ENCODE results near the gene DIP2A.

DIP2A gene

DNA sequence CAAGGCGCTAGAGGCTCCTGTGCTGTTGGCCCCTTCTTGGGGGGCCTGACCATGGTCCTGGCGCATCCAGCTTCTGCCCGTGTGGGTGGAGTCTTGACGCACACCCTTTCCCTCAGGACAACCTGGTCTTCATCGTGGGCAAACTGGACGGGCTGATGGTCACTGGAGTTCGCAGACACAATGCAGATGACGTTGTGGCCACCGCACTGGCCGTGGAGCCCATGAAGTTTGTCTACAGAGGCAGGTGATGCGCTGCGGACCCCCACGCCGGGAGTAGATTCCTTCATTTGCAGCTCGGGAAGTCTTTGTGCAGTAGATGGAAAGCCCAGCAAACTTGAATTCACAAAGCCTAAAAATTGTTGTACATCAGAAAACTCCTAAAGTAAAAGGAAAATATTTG lies 88.1 kb downstream of the DIP2A start:
- FAIRE-seq (no peak), DNase-seq (ENCODE audit: insufficient read length, low spot score) (no peak)
- TF ChIP-seq POLR2A (IDR thresholded peaks at IDR 0.05; ENCODE audit: low read depth, low read length), result no peak

DNA sequence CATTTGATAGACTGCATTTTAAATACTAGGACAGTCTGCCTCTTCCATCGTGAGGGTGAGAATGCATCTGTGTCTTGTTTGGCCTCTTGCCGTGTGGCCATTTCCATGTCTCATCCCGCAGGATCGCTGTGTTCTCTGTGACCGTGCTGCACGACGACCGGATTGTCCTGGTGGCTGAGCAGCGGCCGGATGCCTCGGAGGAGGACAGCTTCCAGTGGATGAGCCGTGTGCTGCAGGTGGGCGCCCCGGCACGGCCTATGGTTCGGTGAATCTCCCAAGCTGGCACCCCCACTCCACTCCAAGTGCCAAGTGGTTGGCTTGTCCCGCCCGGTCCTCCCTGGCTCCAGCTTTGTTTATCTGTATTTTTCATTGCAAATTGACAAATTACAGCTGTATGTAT lies 91.0 kb downstream of the DIP2A start:
- no peak for DNase-seq (ENCODE audit: insufficient read length, low spot score)
- TF ChIP-seq POLR2A (IDR thresholded peaks at IDR 0.05; ENCODE audit: low read depth, low read length), result no peak

DNA sequence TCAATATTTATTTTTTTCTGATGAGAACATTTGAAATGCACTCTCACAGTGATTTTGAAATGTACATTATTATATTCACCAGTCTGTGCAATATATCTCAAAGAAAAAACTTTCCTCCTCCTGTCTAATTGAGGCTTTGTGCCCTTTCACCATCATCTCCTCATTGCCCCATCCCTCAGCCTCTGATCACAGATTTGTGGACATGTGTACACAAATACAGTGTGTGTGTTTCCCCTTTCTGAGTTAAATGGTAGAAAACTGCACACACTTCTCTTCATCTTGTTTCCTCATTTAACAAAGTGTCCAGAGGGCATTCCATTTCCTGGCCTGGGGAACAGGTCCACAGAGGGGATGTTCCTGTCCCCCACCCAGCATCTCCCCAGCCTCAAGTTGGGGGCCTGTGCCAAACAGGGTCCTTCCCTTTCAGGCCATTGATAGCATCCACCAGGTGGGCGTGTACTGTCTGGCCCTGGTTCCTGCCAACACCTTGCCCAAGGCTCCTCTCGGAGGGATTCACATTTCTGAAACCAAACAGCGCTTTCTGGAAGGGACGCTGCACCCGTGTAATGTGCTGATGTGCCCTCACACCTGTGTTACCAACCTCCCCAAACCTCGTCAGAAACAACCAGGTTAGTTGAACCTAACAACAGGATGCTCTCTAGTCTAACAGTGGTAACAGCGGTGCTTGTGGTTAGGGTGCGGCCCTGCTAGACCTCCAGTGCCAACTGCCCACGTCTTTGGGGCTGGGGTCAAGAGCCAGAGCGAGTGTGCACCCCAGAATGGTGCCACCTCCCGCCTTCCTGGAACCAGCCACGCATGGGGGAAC lies 91.6 kb downstream of the DIP2A start:
- no peak for DNase-seq (ENCODE audit: insufficient read length, low spot score)
- FAIRE-seq, result no peak
- no peak for TF ChIP-seq POLR2A (IDR thresholded peaks at IDR 0.05; ENCODE audit: low read depth, low read length)

More for the DNA sequence above, 91.0 kb downstream of the DIP2A start:
- FAIRE-seq, result no peak

DNA sequence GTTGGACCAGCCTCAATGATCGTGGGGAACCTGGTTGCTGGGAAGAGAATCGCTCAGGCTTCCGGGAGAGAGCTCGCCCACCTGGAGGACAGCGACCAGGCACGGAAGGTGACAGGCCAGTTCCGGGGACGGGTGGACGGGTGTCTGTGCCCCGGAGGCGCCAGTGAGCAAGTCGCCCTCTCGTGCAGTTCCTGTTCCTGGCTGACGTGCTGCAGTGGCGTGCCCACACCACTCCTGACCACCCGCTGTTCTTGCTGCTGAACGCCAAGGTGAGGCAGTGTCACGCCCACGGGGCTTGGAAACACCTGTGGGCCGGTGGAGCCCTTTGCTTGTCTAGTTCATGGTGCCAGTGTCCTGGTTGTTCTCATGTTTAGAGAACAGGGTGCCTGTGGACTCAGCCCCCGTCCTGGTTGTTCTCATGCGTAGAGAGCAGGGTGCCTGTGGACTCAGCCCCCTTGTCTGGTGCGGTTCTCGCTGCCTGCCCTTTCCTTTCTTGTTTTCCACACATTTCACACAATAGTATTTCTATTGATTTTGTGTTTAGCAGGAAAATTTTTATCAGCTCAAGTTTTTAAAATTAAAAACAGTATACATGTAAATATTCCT lies 93.0 kb downstream of the DIP2A start:
- DNase-seq (ENCODE audit: insufficient read length, low spot score), result no peak
- FAIRE-seq, result no peak
- TF ChIP-seq POLR2A (IDR thresholded peaks at IDR 0.05; ENCODE audit: low read depth, low read length), result no peak

DNA sequence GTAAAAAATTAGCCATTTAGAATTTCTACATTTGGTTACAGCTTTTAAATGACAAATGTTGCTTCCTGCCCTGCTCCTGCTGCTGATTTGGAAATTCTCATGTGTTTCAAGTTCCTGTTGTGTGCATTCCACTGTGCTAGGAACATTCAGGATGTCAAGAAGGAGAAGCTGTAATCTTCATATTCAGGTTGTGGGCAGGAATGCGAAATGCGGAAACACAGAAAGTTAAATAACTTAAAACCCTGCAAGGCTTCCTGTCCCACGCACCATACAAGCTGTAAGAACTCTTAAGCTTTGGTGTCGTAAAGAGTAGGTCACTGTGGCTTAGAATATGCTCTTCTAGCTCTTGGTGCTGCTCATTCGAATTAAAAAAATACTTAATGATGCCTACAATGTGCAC lies 93.6 kb downstream of the DIP2A start:
- TF ChIP-seq POLR2A (IDR thresholded peaks at IDR 0.05; ENCODE audit: low read depth, low read length), result no peak
- FAIRE-seq (no peak), DNase-seq (ENCODE audit: insufficient read length, low spot score) (no peak)

DNA sequence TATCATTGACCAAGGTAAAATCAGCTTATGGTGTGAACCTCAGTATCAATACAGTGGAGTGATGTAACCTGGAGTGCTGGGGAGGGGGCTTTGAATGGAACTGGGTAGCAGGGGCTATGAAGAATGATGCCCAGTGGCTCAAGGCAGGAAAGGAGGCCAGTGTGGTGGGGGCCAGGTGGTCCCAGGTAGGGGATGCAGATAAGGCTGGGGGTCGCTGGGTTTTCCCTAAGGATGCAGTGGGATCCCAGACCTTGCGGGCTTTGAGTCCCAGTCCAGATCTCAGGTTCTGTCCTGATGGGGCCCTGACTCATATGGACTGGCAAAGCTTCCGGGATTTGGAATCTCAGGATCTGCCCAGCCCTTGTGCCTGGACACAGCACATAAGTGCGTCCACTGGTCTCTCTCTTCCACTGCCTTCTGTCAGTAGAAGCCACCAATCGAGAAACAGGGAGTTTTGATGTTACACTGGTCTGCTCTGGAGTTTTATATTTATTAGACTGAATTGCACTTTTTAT lies 94.2 kb downstream of the DIP2A start:
- DNase-seq (ENCODE audit: insufficient read length, low spot score) (no peak), FAIRE-seq (no peak)
- no peak for TF ChIP-seq POLR2A (IDR thresholded peaks at IDR 0.05; ENCODE audit: low read depth, low read length)

DNA sequence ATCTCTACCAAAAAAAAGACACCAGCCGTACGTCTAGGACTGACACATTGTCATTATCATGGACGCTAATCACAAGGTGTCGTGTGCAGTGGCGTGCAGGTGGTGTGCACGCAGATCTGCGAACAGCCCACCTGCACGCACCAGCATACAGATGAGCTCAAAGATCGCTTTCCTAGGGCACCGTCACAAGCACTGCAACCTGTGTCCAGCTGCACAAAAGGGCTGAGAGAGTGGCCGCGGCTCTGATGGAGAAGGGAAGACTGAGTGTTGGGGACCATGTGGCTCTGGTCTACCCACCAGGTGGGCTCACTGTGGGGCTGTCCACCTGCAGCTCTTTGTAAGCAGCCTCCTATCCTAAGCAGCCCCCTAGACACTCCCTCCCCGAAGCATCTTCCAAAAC lies 95.3 kb downstream of the DIP2A start:
- TF ChIP-seq POLR2A (IDR thresholded peaks at IDR 0.05; ENCODE audit: low read depth, low read length), result no peak
- FAIRE-seq (no peak), DNase-seq (ENCODE audit: insufficient read length, low spot score) (no peak)

DNA sequence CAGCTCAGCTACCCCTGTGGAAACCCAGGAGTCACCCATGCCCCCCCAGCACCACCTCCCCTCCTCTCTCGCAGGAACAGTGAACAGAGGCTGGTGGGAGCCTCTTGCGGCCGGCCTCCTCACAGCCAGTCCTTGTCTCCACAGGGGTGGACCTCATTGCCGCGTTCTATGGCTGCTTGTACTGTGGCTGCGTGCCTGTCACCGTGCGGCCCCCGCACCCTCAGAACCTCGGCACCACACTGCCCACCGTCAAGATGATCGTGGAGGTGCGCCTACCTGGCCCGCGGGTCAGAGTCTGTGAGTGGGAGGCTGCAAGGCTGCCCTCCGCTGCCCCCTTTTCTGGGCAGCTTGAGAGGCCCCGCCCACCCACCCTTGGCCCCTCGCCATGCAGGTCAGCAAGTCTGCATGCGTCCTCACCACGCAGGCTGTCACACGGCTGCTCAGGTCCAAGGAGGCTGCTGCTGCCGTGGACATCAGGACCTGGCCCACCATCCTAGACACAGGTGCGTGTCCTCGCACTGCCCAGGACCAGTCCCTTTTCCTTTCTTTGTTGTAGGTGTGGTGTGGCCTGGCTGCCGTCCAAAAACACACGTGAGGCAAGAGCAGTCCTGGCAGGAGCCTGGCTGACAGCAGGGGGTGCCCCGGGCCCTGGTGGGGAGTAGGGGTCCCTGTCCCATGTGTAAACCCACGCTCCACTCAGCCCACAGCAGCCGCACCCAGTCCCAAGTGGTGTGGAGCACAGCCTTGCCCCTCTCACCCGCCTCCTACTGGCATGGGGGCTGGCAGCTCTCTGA lies 95.9 kb downstream of the DIP2A start:
- TF ChIP-seq POLR2A (IDR thresholded peaks at IDR 0.05; ENCODE audit: low read depth, low read length), result no peak
- no peak for FAIRE-seq
- no peak for DNase-seq (ENCODE audit: insufficient read length, low spot score)

DNA sequence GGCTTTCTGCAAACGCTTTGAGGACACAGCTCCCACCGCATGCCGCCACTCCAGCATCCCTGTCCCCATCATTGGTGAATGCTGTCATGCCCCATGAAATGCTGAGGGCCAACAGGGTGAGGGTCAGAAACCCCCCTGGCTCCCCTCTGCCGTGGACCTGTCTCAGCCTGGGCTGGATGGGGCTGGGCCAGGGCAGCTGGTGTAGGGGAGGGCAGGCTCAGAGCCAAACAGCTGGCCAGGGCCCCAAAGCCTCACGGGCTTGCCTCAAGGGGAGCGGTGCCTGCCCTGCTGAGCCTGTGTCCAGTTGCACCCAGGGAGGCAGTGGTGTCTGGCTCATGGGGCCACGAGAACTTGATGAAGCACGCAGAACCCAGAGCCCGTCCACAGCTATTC lies 96.5 kb downstream of the DIP2A start:
- no peak for TF ChIP-seq POLR2A (IDR thresholded peaks at IDR 0.05; ENCODE audit: low read depth, low read length)
- no peak for FAIRE-seq

DNA sequence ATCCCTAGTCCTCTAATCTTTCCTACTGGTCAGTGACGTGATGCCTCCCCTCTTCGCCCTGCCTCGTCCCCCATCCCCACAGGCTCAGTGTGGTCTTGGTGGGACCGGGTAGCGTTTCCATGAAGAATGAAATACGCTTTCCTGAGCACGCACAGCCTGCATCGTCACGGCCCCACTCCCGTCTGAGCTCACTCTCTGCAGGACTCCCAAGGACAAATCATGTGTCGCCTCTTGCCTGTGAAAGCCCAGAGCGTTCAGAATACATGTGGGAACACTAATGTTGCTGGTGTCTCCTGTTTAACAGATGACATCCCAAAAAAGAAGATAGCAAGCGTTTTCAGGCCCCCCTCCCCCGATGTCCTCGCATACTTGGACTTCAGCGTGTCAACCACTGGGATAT lies 97.0 kb downstream of the DIP2A start:
- TF ChIP-seq POLR2A (IDR thresholded peaks at IDR 0.05; ENCODE audit: low read depth, low read length), result no peak
- DNase-seq (ENCODE audit: insufficient read length, low spot score) (no peak), FAIRE-seq (no peak)

More for the DNA sequence above, 96.5 kb downstream of the DIP2A start:
- DNase-seq (ENCODE audit: insufficient read length, low spot score), result no peak

DNA sequence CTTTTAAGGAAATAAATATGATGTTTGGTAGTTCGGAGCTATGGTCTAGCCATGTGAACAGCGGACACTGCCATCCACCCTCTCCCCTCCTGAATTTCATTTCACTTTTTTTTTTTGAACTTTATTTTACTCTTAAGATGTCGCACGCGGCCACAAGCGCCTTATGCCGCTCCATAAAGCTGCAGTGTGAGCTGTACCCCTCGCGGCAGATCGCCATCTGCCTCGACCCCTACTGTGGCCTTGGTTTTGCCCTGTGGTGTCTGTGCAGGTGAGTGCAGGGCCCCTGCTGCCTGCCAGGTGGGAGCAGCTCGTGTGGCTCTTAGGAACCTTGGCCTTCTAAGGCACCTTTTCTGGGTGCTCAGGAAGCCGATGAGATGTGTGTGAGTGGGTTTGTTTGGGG lies 98.1 kb downstream of the DIP2A start:
- TF ChIP-seq POLR2A (IDR thresholded peaks at IDR 0.05; ENCODE audit: low read depth, low read length), result no peak
- DNase-seq (ENCODE audit: insufficient read length, low spot score), result no peak
- FAIRE-seq, result no peak

DNA sequence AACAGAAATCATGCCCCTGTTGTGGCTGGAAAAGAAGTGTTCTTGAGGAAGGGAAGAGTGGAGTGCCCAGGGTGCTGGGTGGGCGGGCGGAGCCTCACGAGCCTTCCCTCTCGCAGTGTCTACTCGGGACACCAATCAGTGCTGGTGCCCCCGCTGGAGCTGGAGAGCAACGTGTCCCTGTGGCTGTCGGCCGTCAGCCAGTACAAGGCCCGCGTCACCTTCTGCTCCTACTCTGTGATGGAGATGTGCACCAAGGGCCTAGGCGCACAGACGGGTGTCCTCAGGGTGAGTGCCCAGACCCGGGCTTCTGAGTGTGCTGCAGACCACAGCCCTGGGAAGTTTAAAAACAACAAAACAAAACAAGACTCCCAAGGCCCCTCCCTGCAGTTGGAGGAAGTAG lies 98.8 kb downstream of the DIP2A start:
- DNase-seq (ENCODE audit: insufficient read length, low spot score) (no peak), FAIRE-seq (no peak)
- no peak for TF ChIP-seq POLR2A (IDR thresholded peaks at IDR 0.05; ENCODE audit: low read depth, low read length)

DNA sequence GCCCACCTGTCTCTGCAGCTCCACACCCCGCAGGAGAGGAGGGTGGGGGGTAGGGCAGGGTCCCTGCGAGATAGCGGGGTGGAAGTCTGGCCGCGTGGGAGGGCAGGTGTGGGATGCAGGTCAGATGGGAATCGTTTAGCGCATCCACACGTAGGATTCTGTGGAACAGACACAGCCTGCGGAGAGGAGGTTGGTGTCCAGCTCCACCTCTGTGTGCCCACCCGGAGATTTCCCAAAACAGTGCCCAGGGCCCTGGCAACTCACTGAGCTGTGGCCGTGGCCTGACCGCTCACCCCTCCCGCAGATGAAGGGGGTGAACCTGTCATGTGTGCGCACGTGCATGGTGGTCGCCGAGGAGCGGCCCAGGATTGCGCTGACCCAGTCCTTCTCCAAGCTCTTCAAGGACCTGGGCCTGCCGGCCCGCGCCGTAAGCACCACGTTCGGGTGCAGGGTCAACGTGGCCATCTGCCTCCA lies 99.3 kb downstream of the DIP2A start:
- FAIRE-seq, result no peak
- TF ChIP-seq POLR2A (IDR thresholded peaks at IDR 0.05; ENCODE audit: low read depth, low read length), result no peak
- DNase-seq (ENCODE audit: insufficient read length, low spot score), result no peak
